Activated CD4-positive, alpha-beta T cell treated with anti-CD3 and anti-CD28 coated beads for 48 hours (primary cell): ENCODE results near the gene CASP4.
"Not testable (repeated sequence)": the region's sequence is repeated elsewhere in the genome, so short reads cannot be mapped to it uniquely, and the experiment has no call there.

Experiments
- DNase-seq: peaks from one replicate; pipeline ENCODE4 v3.0.0-alpha.2; 2020

Gene CASP4

DNA sequence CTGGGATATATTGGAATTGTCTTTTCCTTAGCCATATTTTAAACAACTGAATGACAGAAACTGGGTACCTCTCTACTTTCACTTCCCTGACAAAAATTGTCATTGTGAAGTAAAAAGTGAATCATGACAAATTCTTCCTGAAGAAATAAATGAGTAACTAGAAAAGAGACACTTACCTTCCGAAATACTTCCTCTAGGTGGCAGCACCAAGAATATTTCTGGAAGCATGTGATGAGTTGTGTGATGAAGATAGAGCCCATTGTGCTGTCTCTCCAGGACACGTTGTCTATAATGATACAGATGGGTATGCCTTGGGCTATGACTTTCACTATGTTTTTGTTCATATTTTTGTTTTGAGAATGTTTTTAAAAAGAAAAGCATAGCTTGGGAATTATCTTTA is 21.5 kb downstream of the CASP4 start:
- DNase-seq = peak; percentile 22

DNA sequence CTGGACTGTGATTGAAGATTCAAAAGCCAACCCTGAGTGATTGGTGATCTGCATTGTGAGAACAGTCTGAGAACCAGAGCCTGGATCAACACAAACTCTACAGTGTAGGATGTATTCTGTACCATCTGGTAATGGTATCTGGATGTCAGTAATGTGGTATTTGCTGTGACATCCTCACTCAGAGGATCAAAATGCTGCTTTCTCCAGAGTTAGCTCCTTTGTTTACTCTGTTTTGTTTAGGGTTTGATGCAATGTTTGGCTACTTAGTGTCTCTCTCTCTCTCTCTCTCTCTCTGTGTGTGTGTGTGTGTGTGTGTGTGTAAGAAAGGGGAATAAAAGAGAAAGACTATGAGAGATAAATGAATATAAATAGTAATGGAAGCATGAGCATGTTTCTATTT is 24.3 kb downstream of the CASP4 start:
- DNase-seq = no peak

- no peak for DNase-seq
These were observed 24.8 kb downstream of the CASP4 start for GRCh38 chr11:104943561-104943960.

- DNase-seq = no peak
These were observed 33.8 kb downstream of the CASP4 start for GRCh38 chr11:104934594-104934993.

DNA sequence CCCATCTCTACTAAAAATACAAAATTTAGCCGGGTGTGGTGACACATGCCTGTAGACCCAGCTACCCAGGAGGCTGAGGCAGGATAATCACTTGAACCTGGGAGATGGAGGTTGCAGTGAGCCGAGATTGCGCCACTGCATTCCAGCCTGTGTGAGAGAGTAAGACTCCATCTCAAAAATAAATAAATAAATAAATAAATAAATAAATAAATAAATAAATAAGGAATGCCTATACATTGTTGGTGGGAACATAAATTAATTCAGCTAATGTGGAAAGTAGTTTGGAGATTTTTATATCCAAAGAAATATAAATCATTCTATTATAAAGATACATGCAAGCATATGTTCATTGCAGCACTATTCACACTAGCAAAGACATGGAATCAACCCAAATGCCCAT is 34.3 kb downstream of the CASP4 start:
- not testable (repeated sequence) for DNase-seq

GRCh38 chr11:104928811-104929210 is 39.6 kb downstream of the CASP4 start:
- DNase-seq = no peak

GRCh38 chr11:104926771-104927611 is 41.4 kb downstream of the CASP4 start:
- DNase-seq = no peak

DNA sequence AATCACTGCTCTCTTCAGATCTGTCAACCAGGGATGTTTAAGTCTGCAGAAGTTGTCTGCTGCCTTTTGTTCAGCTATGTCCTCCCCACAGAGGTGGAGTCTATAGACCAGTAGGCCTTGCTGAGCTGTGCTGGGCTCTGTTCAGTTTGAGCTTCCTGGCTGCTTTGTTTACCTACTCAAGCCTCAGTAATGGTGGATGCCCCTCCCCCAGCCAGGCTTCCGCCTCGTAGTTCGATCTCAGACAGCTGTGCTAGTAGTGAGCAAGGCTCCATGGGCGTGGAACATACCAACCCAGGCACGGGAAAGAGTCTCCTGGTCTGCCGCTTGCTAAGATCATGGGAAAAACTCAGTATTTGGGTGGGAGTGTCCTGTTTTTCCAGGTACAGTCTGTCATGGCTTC is 42.5 kb downstream of the CASP4 start:
- no peak for DNase-seq

- DNase-seq = no peak
These were observed 50.1 kb downstream of the CASP4 start for GRCh38 chr11:104918113-104918824.

GRCh38 chr11:104917271-104918112 is 50.9 kb downstream of the CASP4 start:
- DNase-seq = no peak

- DNase-seq = no peak
These were observed 51.9 kb downstream of the CASP4 start for GRCh38 chr11:104916442-104916841.

GRCh38 chr11:104912102-104912501 is 56.3 kb downstream of the CASP4 start:
- no peak for DNase-seq

DNA sequence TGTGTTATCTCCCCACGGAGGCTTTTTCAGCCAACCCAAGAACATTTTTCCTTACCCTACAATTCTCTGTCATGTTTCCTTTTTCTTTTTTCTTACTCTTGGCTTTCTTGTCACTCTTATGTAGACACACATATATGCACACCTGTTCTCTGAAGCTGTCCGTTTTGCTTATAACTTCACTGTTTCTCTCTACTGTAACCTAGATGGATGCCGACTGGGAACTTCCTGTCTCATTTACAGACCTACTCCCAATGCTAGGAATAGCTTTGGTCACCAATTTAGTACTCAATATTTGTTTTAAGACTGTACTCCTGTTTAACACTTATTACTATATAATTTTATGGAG is 60.2 kb downstream of the CASP4 start:
- no peak for DNase-seq

DNA sequence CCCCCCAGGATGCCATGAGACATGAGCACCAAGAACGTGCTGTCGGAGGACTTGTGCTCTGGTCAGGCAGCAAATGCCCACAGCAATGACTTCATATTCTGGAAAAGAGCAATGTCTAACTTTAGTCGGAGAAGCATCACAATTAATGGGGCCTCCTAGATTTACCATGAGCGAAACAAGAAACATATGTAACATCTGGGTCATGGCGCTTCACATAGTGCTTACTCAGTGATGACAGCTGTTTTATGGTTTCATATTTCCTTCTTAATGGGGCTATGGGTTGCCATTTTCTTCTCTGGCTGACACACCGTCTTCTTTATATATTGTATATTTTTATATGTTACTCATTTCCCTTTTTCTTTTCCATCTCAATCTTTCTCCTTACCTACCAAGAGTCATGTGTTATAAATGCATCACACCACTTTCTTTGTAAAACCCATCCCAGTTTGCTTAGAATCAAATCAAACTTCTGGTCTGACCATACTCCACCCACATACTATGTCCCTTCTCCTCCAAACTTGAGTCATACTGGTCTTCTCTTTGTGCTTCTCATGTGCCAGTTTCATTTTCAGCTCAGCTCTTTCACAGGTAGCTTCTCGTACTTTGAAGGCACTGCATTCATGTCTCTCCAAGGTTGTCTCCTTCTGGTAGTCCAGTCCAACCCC is 60.7 kb downstream of the CASP4 start:
- DNase-seq = no peak

GRCh38 chr11:104905271-104905670 is 63.1 kb downstream of the CASP4 start:
- no peak for DNase-seq

DNA sequence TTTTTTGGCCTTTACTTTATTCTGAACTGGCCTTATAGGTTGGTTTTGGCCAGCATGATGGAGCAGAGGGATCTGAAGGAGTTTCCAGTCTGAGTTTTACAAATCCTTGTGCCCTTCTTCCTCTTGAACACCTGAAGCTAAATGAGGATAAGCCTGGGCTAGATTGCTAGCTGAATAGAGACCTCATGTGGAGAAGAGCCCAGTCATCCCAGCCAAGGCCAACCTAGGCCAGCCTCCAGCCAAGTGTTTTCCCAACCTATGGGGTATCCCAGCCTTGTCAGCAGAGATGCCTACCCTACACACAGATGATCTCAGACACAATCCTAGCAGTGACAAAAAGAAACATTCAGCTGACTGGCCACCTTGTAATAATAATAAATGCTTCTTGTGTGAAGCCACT is 69.1 kb downstream of the CASP4 start:
- DNase-seq = no peak

GRCh38 chr11:104898685-104899013 is 69.7 kb downstream of the CASP4 start:
- no peak for DNase-seq

- no peak for DNase-seq
These were observed 70.3 kb downstream of the CASP4 start, which contains the start of gene CASP12 for GRCh38 chr11:104897891-104898684. Gene CASP12, minus strand, starts transcription at chr11:104898460.

DNA sequence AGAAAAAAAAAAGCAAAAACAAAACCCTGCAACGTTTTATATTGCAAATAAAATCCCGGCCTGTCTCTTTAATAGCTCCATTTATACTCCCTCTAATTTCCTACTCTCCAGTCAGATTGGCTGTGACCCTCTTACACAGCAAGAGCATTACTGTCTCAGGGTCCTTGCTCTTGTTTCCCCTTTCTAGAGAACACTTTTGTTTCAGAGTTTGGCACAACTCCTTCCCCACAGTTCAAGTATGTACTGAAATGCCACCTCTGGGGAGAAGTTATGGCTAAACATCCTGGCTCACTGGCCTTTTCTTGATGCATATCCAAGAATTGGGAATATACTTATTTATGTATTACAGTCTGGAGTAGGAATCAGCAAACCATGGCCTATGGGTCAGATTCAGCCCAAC is 72.7 kb downstream of the CASP4 start:
- no peak for DNase-seq

DNA sequence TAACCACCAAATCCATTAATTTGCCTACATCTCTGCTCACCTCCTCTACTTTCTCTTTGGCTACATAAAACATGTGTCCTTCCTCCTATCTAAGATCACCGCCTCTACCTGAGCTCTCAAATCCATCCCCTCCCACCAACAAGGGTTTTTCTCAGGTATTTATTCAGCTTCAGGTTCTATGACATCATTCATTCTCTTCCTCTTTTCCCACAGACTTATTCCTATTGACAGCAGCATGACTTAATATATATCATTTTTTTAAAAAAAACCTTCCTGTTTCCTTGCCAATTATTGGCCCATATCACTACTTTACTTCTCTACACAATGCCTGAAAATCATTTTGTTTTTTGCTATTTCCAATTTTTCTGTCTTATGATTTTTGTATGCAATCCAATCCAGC is 74.5 kb downstream of the CASP4 start:
- DNase-seq = no peak
